Fibroblast of lung (primary cell): Measurements from ENCODE around the gene CTAGE4.
"Not testable (repeated sequence)": the region's sequence is repeated elsewhere in the genome, so short reads cannot be mapped to it uniquely, and the experiment has no call there.

Experiments
- CTCF ChIP-seq, 2 donors: IDR thresholded peaks in 1 of 2; conservative IDR thresholded peaks in 1 of 2; 1 replicate in 1 of 2; 2 replicates in 1 of 2; pipeline ENCODE4 v1.5.1; 2011 to 2012; ENCODE audit warnings: low read length in 2 of 2, control low read depth in 1 of 2, inconsistent platforms in 1 of 2, low read depth in 1 of 2, mild to moderate bottlenecking in 1 of 2
- EZH2 ChIP-seq: IDR thresholded peaks from 2 replicates; pipeline ENCODE4 v1.5.1; 2012; ENCODE audit warnings: low read length, control low read depth, mild to moderate bottlenecking; ENCODE audit errors: missing control alignments

GRCh38 chr7:144187848-144188247, 4.6 kb downstream of the CTAGE4 start:
- not testable (repeated sequence) for TF ChIP-seq EZH2; CTCF (conservative IDR thresholded peaks at IDR 0.05 in 1 of 2, IDR thresholded peaks at IDR 0.05 in 1 of 2; ENCODE audit: low read depth in 1 of 2, low read length in 2 of 2)
